HepG2 (cell line): Measurements from ENCODE around the gene LYPD3.

Experiments used
- CTCF ChIP-seq: sonication (generic); formaldehyde crosslinking; IDR thresholded peaks from 2 replicates; pipeline ENCODE4 v1.5.0; 2020; ENCODE audit warnings: mild to moderate bottlenecking, missing genetic modification reagents, moderate library complexity
- EP300 ChIP-seq, 3 experiments: sonication (generic) in 1 of 3; formaldehyde crosslinking in 1 of 3; IDR thresholded peaks; 2 replicates each; pipeline versions ENCODE4 v1.5.1 to v1.6.1; 2011 to 2020; ENCODE audit warnings: low read depth in 2 of 3, low read length in 2 of 3, borderline replicate concordance in 1 of 3, improper control_type of control experiment in 1 of 3, mild to moderate bottlenecking in 1 of 3, missing genetic modification reagents in 1 of 3, moderate library complexity in 1 of 3
- EZH2 ChIP-seq: conservative IDR thresholded peaks from 2 replicates; pipeline ENCODE4 v1.6.1; 2012; ENCODE audit warnings: mild to moderate bottlenecking, low read depth, low read length, moderate library complexity
- PBX3 ChIP-seq: sonication (generic); formaldehyde crosslinking; IDR thresholded peaks from 2 replicates; pipeline ENCODE4 v1.8.1; 2023; ENCODE audit warnings: missing genetic modification reagents, inconsistent platforms, borderline replicate concordance
- POLR2A ChIP-seq, 2 experiments: IDR thresholded peaks; 2 replicates each; pipeline ENCODE4 v1.6.1; 2011; ENCODE audit warnings: low read depth in 2 of 2, low read length in 2 of 2, mild to moderate bottlenecking in 1 of 2, moderate library complexity in 1 of 2; ENCODE audit not compliant: insufficient read depth in 1 of 2
- RBFOX2 ChIP-seq: fragments of 200-400 bp; formaldehyde crosslinking; IDR thresholded peaks from 2 replicates; pipeline ENCODE4 v1.6.1; 2017; ENCODE audit warnings: low read depth, mild to moderate bottlenecking, low read length
- REST ChIP-seq, 2 experiments: IDR thresholded peaks; 2 replicates each; pipeline ENCODE4 v1.6.1; 2011 to 2012; ENCODE audit warnings: low read length in 2 of 2, borderline replicate concordance in 1 of 2, low read depth in 1 of 2, mild to moderate bottlenecking in 1 of 2, moderate library complexity in 1 of 2
- RNF2 ChIP-seq: fragments of 450-650 bp; conservative IDR thresholded peaks from 2 replicates; pipeline ENCODE4 v1.6.1; 2016; ENCODE audit warnings: low read depth
- STAT6 ChIP-seq: sonication (generic); formaldehyde crosslinking; IDR thresholded peaks from 2 replicates; pipeline ENCODE4 v1.4.0; 2020; ENCODE audit warnings: missing genetic modification reagents, mild to moderate bottlenecking, borderline replicate concordance
- TEAD3 ChIP-seq: optimal IDR thresholded peaks from 2 replicates; pipeline ENCODE3; 2016; ENCODE audit warnings: borderline replicate concordance
- YY1 ChIP-seq: IDR thresholded peaks from 2 replicates; pipeline ENCODE4 v1.6.1; 2011; ENCODE audit warnings: low read length, low read depth, moderate library complexity, mild to moderate bottlenecking; ENCODE audit not compliant: insufficient read depth, insufficient replicate concordance
- ZFP91 ChIP-seq: sonication (generic); formaldehyde crosslinking; IDR thresholded peaks from 2 replicates; pipeline ENCODE4 v1.9.0; 2022; ENCODE audit warnings: missing genetic modification reagents, mild to moderate bottlenecking, borderline replicate concordance
- ZNF512 ChIP-seq: sonication (generic); formaldehyde crosslinking; IDR thresholded peaks from 2 replicates; pipeline ENCODE4 v1.4.0; 2020; ENCODE audit warnings: mild to moderate bottlenecking, missing genetic modification reagents
- ZZZ3 ChIP-seq: sonication (generic); formaldehyde crosslinking; IDR thresholded peaks from 2 replicates; pipeline ENCODE4 v1.4.0; 2020; ENCODE audit warnings: missing genetic modification reagents, mild to moderate bottlenecking, borderline replicate concordance

GRCh38 chr19:43422000-43422688, 43.3 kb downstream of the LYPD3 start:
- TF ChIP-seq TEAD3 (CRISPR knock-in tag) (no peak), ZFP91 (CRISPR knock-in tag) (no peak), YY1 (no peak), EZH2 (no peak), PBX3 (CRISPR knock-in tag) (no peak), EP300 (IDR thresholded peaks at IDR 0.05; ENCODE audit: low read depth in 2 of 2, low read length in 2 of 2) (no peak), EP300 (CRISPR knock-in tag; IDR thresholded peaks at IDR 0.05; ENCODE audit: borderline replicate concordance) (no peak), RNF2 (no peak), CTCF (CRISPR knock-in tag) (no peak), POLR2A (IDR thresholded peaks at IDR 0.05; ENCODE audit: insufficient read depth in 1 of 2, low read depth in 2 of 2, low read length in 2 of 2) (no peak), ZZZ3 (CRISPR knock-in tag) (no peak), ZNF512 (no peak), REST (IDR thresholded peaks at IDR 0.05; ENCODE audit: borderline replicate concordance in 1 of 2, low read depth in 1 of 2, low read length in 2 of 2) (no peak), STAT6 (CRISPR knock-in tag) (no peak), RBFOX2 (no peak)
